Panc1 (cell line): ENCODE measurements around the gene ZMYM4. TPM values are rescaled to one million over a fixed set of nuclear protein-coding genes. Genes with fewer than 3 reads are reported as not detected.

Source experiments
- ATAC-seq: fragments of 200-7000 bp; cut with Tn5 transposase; 2 replicates; pipeline ENCODE4 v1.9.1; 2020; ENCODE audit warnings: mild to moderate bottlenecking, moderate library complexity
- BruUV-seq: library from RNA; stranded (reverse); fragments of 400-500 nt; replicated peaks from 2 replicates; lab custom pipeline; 2021; lab: Mats Ljungman, UMichigan
- CTCF ChIA-PET: fragments of 300-600 bp; sonication (Branson Sonifier 250); formaldehyde crosslinking; loops from one replicate; lab custom pipeline; 2022; ENCODE audit warnings: antibody characterized with exemption; lab: Charles Lee
- POLR2A ChIA-PET: fragments of 300-600 bp; sonication (Branson Sonifier 250); formaldehyde crosslinking; loops from one replicate; lab custom pipeline; 2022; ENCODE audit warnings: antibody characterized with exemption; lab: Charles Lee
- DNase-seq: peaks from one replicate; pipeline ENCODE4 v3.0.0-alpha.2; 2010; ENCODE audit warnings: low read depth, low spot score
- H3K27ac ChIP-seq: 2 replicates; pipeline ENCODE4 v1.5.1; 2011; ENCODE audit warnings: mild to moderate bottlenecking, low read length, inconsistent platforms
- H3K27me3 ChIP-seq: fragments of 200-500 bp; sonication (Bioruptor generic); 2 replicates; pipeline ENCODE4 v1.6.0; 2014; ENCODE audit warnings: low read length, inconsistent platforms; ENCODE audit not compliant: control insufficient read depth, insufficient read depth
- H3K36me3 ChIP-seq: fragments of 200-500 bp; sonication (Bioruptor generic); 2 replicates; pipeline ENCODE4 v1.5.1; 2014; ENCODE audit warnings: inconsistent platforms, mild to moderate bottlenecking, low read length, moderate library complexity; ENCODE audit not compliant: control insufficient read depth, insufficient read depth
- H3K4me1 ChIP-seq: 2 replicates; pipeline ENCODE4 v1.5.1; 2011; ENCODE audit warnings: inconsistent platforms, mild to moderate bottlenecking, low read length, moderate library complexity; ENCODE audit not compliant: control insufficient read depth, insufficient read depth
- H3K4me3 ChIP-seq, 2 experiments: 2 replicates each; pipeline ENCODE4 v1.5.1; 2011 to 2012; ENCODE audit warnings: low read depth in 2 of 2, low read length in 2 of 2, mild to moderate bottlenecking in 2 of 2, inconsistent platforms in 1 of 2, moderate library complexity in 1 of 2
- H3K9me3 ChIP-seq: fragments of 200-500 bp; sonication (Bioruptor generic); 2 replicates; pipeline ENCODE4 v1.5.1; 2014; ENCODE audit warnings: low read depth, mild to moderate bottlenecking, inconsistent platforms, low read length, moderate library complexity; ENCODE audit not compliant: control insufficient read depth, insufficient read depth
- CTCF ChIP-seq: fragments of 450-650 bp; IDR thresholded peaks from 2 replicates; pipeline ENCODE4 v1.5.1; 2017; ENCODE audit warnings: mild to moderate bottlenecking
- POLR2AphosphoS5 ChIP-seq: IDR thresholded peaks from 2 replicates; pipeline ENCODE4 v1.6.1; 2012; ENCODE audit warnings: mild to moderate bottlenecking, low read depth, low read length, moderate library complexity
- REST ChIP-seq, 2 experiments: IDR thresholded peaks; 2 replicates each; pipeline ENCODE4 v1.6.1; 2011 to 2012; ENCODE audit warnings: low read depth in 2 of 2, control low read depth in 1 of 2, low read length in 1 of 2, mild to moderate bottlenecking in 1 of 2, moderate library complexity in 1 of 2; ENCODE audit not compliant: insufficient read depth in 1 of 2
- SIN3A ChIP-seq: IDR thresholded peaks from 2 replicates; pipeline ENCODE4 v1.6.1; 2012; ENCODE audit warnings: low read depth, mild to moderate bottlenecking, low read length, moderate library complexity, borderline replicate concordance; ENCODE audit not compliant: insufficient read depth
- TCF7L2 ChIP-seq: IDR thresholded peaks from 2 replicates; pipeline ENCODE4 v1.6.1; 2011; ENCODE audit warnings: mild to moderate bottlenecking, low read depth, low read length, inconsistent platforms
- in situ Hi-C: cut with HindIII; loops from 2 replicates; pipeline ENCODE4 v1.10.0; 2016; ENCODE audit warnings: low sequenced_read_pairs, low pct_unique_long_range_greater_than_20kb
- intact Hi-C: fragments of 100-400 bp; cut with micrococcal nuclease; formaldehyde crosslinking; loops from one replicate; pipeline ENCODE4 v1.10.0; 2022; ENCODE audit not compliant: unreplicated experiment
- total RNA-seq: library from RNA; stranded (reverse); gene quantifications from one replicate; pipeline ENCODE4 v1.2.1, GENCODE V29; 2021; ENCODE audit not compliant: unreplicated experiment

The ZMYM4 gene
- total RNA-seq, 1 experiment from 2014 or later, result 82.2 TPM

GRCh38 chr1:35390600-35391494 lies 122.3 kb downstream of the ZMYM4 start:
- POLR2A ChIA-PET, result no interaction called here
- H3K9me3 ChIP-seq, result no peaks in the 10 kb centered on the region
- no peak for DNase-seq
- in situ Hi-C loops, result no loop called here
- H3K4me1 ChIP-seq, result no peaks in the 10 kb centered on the region
- intact Hi-C loops, result no loop called here
- no peak for TF ChIP-seq TCF7L2
- H3K4me3 ChIP-seq, result no peak overlapping the region
- H3K27me3 ChIP-seq, result no peaks in the 10 kb centered on the region
- CTCF ChIA-PET, result no interaction called here
- BruUV-seq, result no TSS peak
- H3K27ac ChIP-seq, result no peak overlapping the region
- no peak for ATAC-seq
- peaks cover 28% of the 10 kb centered on the region for H3K36me3 ChIP-seq

GRCh38 chr1:35394386-35394785 lies 125.9 kb downstream of the ZMYM4 start:
- no peaks in the 10 kb centered on the region for H3K4me1 ChIP-seq
- CTCF ChIA-PET, result no interaction called here
- POLR2A ChIA-PET, result interaction anchor here (0.6 kb wide), 1 partner anchor 202 kb away, joined by 3 read pairs; the partner anchor contains the start of gene SFPQ

More at GRCh38 chr1:35394386-35394785, 125.9 kb downstream of the ZMYM4 start:
- intact Hi-C loops, result no loop called here
- TF ChIP-seq CTCF, result no peak
- no peak for TF ChIP-seq SIN3A
- TF ChIP-seq TCF7L2, result no peak
- TF ChIP-seq REST (IDR thresholded peaks at IDR 0.05; ENCODE audit: insufficient read depth in 1 of 2, low read depth in 2 of 2, low read length in 1 of 2), result no peak
- TF ChIP-seq POLR2AphosphoS5, result no peak
- in situ Hi-C loops, result no loop called here
- no peak overlapping the region for H3K27ac ChIP-seq
- ATAC-seq (no peak), DNase-seq (no peak)
- no TSS peak for BruUV-seq
- no peaks in the 10 kb centered on the region for H3K27me3 ChIP-seq
- H3K9me3 ChIP-seq, result no peaks in the 10 kb centered on the region
- H3K4me3 ChIP-seq, result no peak overlapping the region
- peaks cover 34% of the 10 kb centered on the region for H3K36me3 ChIP-seq
